Stimulated activated CD4-positive, alpha-beta T cell treated with anti-CD3 and anti-CD28 coated beads, Interleukin-4, amount 100 ng/mL, for 24 hours (primary cell): ENCODE measurements around the gene SVBP.

Source experiments
- DNase-seq: peaks from one replicate; pipeline ENCODE4 v3.0.0-alpha.2; 2020

Gene SVBP

GRCh38 chr1:42759114-42759513, 58.1 kb downstream of the SVBP start:
- no peak for DNase-seq

- no peak for DNase-seq
Measured at GRCh38 chr1:42758641-42759040, 58.6 kb downstream of the SVBP start.

DNA sequence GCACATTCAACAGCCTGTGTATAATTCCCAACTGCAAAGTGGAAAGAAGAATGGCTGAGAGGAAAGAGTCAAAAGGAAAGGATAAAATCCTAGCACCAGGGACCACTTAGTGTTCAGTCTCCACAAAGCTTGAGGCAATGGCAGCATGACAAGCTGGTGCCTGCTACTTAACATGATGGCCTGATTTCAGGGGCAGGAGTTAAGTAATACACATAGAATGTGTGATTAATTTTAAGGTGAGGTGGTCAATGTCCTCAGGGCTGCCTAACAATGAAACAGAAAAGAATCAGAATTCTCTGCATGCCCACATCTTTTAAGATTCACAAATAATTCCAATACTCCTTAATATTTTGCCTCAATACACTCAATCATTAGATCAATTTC, 59.3 kb downstream of the SVBP start:
- no peak for DNase-seq
